Medulla oblongata (tissue), 1 donor: ENCODE data around the gene FERD3L.
A peak's percentile ranks its signal among the peaks of the same experiment; 100 is the strongest.
"Not testable (repeated sequence)": the region's sequence is repeated elsewhere in the genome, so short reads cannot be mapped to it uniquely, and the experiment has no call there.

Source experiments
- DNase-seq: peaks from one replicate; pipeline ENCODE4 v3.0.0-alpha.2; 2015; ENCODE audit errors: extremely low spot score

The FERD3L gene

GRCh38 chr7:19144661-19145433 lies at the start of gene FERD3L:
Gene FERD3L, minus strand, starts transcription at chr7:19145421. Its CDS starts 59 bp downstream, at chr7:19145362.
- no peak for DNase-seq

- DNase-seq, result not testable (repeated sequence)
Measured at GRCh38 chr7:19194417-19194816, 49.2 kb upstream of the FERD3L start.

- DNase-seq, result no peak
Measured at GRCh38 chr7:19181634-19182033, 36.4 kb upstream of the FERD3L start.

GRCh38 chr7:19178595-19178994 lies 33.4 kb upstream of the FERD3L start:
- DNase-seq, result no peak

- DNase-seq, result no peak
Measured at GRCh38 chr7:19177269-19177668, 32.0 kb upstream of the FERD3L start.

- DNase-seq, result no peak
Measured at GRCh38 chr7:19175241-19175640, 30.0 kb upstream of the FERD3L start.

- DNase-seq, result no peak
Measured at GRCh38 chr7:19161671-19162070, 16.4 kb upstream of the FERD3L start.

GRCh38 chr7:19146699-19147098 lies 1.5 kb upstream of the FERD3L start:
- no peak for DNase-seq

GRCh38 chr7:19145434-19146115 lies 354 bp upstream of the FERD3L start:
- no peak for DNase-seq

GRCh38 chr7:19143881-19144574 lies 1.2 kb downstream of the FERD3L start:
- no peak for DNase-seq

- DNase-seq, result no peak
Measured at GRCh38 chr7:19139706-19140327, 5.4 kb downstream of the FERD3L start.

- DNase-seq, result no peak
Measured at GRCh38 chr7:19133886-19134285, 11.3 kb downstream of the FERD3L start.

- DNase-seq, result no peak
Measured at GRCh38 chr7:19133390-19133789, 11.8 kb downstream of the FERD3L start.

- no peak for DNase-seq
Measured at GRCh38 chr7:19128856-19129255, 16.4 kb downstream of the FERD3L start.

- DNase-seq, result peak; percentile 69
Measured at GRCh38 chr7:19121977-19122588, 23.1 kb downstream of the FERD3L start.

GRCh38 chr7:19119870-19120486 lies 25.2 kb downstream of the FERD3L start:
- no peak for DNase-seq

- DNase-seq, result no peak
Measured at GRCh38 chr7:19119372-19119771, 25.8 kb downstream of the FERD3L start.

- DNase-seq, result no peak
Measured at GRCh38 chr7:19118636-19119371, 26.4 kb downstream of the FERD3L start.

GRCh38 chr7:19117870-19118608 lies 27.2 kb downstream of the FERD3L start:
- no peak for DNase-seq
